ENCODE results near the gene PIP5K1A. TPM values are rescaled to one million over a fixed set of nuclear protein-coding genes. Genes with fewer than 3 reads are reported as not detected.

PIP5K1A gene
- total and polyA plus RNA-seq, 9 of the 15 experiments (the other 6 are each of a cell fraction or from before 2014, with no cell fraction given) = 1.9 to 42.4 (median 18.8) TPM

DNA sequence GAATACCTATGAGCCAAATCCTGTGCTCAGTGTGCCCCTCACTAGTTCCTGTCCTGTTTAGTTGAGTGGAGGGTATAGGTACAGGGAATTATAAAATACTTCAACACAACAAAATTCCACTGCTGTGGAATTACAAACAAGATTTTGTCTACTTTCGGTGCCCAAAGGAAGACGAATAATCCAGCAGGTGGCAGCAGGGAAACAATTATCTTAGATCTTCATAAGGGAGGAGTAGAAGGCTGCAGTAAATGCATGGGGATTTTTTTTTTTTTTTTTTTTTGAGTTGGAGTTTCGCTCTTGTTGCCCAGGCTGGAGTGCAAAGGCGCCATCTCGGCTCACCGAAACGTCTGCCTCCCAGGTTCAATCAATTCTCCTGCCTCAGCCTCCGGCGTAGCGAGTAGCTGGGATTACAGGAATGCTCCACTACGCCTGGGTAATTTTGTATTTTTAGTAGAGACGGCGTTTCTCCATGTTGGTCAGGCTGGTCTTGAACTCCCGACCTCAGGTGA lies 2.0 kb upstream of the PIP5K1A start (continued):
- TF ChIP-seq, protein P1, sequence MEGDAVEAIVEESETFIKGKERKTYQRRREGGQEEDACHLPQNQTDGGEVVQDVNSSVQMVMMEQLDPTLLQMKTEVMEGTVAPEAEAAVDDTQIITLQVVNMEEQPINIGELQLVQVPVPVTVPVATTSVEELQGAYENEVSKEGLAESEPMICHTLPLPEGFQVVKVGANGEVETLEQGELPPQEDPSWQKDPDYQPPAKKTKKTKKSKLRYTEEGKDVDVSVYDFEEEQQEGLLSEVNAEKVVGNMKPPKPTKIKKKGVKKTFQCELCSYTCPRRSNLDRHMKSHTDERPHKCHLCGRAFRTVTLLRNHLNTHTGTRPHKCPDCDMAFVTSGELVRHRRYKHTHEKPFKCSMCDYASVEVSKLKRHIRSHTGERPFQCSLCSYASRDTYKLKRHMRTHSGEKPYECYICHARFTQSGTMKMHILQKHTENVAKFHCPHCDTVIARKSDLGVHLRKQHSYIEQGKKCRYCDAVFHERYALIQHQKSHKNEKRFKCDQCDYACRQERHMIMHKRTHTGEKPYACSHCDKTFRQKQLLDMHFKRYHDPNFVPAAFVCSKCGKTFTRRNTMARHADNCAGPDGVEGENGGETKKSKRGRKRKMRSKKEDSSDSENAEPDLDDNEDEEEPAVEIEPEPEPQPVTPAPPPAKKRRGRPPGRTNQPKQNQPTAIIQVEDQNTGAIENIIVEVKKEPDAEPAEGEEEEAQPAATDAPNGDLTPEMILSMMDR (IDR thresholded peaks at IDR 0.05 in 2 of 3, conservative IDR thresholded peaks at IDR 0.05 in 1 of 3; ENCODE audit: insufficient read depth in 2 of 3, low read depth in 1 of 3, low read length in 3 of 3) = peak; percentile 47 to 78 (median 60); a peak in 5 of 6 replicates
- TF ChIP-seq SIN3B (IDR thresholded peaks at IDR 0.05; ENCODE audit: low read depth) (no peak), TCF3 (CRISPR knock-in tag; IDR thresholded peaks at IDR 0.05) (no peak), ZZZ3 (IDR thresholded peaks at IDR 0.05) (no peak), RBM15 (IDR thresholded peaks at IDR 0.05; ENCODE audit: insufficient read depth, low read length) (no peak), ETV6 (IDR thresholded peaks at IDR 0.05; ENCODE audit: borderline replicate concordance in 1 of 2, low read depth in 2 of 2, low read length in 1 of 2) (no peak), ETV6 (CRISPR knock-in tag; IDR thresholded peaks at IDR 0.05; ENCODE audit: borderline replicate concordance) (no peak), WHSC1 (IDR thresholded peaks at IDR 0.05; ENCODE audit: low read length) (no peak), MTF1 (CRISPR knock-in tag; IDR thresholded peaks at IDR 0.05; ENCODE audit: borderline replicate concordance) (no peak), RAD21 (CRISPR knock-in tag; conservative IDR thresholded peaks at IDR 0.05 in 1 of 2, IDR thresholded peaks at IDR 0.05 in 1 of 2) (peak; percentile 53 to 75)
- TF ChIP-seq, protein P2, sequence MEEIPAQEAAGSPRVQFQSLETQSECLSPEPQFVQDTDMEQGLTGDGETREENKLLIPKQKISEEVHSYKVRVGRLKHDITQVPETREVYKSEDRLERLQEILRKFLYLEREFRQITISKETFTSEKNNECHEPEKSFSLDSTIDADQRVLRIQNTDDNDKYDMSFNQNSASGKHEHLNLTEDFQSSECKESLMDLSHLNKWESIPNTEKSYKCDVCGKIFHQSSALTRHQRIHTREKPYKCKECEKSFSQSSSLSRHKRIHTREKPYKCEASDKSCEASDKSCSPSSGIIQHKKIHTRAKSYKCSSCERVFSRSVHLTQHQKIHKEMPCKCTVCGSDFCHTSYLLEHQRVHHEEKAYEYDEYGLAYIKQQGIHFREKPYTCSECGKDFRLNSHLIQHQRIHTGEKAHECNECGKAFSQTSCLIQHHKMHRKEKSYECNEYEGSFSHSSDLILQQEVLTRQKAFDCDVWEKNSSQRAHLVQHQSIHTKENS (CRISPR knock-in tag; IDR thresholded peaks at IDR 0.05) = no peak
- TF ChIP-seq, protein P3, sequence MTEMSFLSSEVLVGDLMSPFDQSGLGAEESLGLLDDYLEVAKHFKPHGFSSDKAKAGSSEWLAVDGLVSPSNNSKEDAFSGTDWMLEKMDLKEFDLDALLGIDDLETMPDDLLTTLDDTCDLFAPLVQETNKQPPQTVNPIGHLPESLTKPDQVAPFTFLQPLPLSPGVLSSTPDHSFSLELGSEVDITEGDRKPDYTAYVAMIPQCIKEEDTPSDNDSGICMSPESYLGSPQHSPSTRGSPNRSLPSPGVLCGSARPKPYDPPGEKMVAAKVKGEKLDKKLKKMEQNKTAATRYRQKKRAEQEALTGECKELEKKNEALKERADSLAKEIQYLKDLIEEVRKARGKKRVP (CRISPR knock-in tag; IDR thresholded peaks at IDR 0.05) = no peak
- TF ChIP-seq, protein P4, sequence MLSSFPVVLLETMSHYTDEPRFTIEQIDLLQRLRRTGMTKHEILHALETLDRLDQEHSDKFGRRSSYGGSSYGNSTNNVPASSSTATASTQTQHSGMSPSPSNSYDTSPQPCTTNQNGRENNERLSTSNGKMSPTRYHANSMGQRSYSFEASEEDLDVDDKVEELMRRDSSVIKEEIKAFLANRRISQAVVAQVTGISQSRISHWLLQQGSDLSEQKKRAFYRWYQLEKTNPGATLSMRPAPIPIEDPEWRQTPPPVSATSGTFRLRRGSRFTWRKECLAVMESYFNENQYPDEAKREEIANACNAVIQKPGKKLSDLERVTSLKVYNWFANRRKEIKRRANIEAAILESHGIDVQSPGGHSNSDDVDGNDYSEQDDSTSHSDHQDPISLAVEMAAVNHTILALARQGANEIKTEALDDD (IDR thresholded peaks at IDR 0.05) = no peak
- TF ChIP-seq, protein P5, sequence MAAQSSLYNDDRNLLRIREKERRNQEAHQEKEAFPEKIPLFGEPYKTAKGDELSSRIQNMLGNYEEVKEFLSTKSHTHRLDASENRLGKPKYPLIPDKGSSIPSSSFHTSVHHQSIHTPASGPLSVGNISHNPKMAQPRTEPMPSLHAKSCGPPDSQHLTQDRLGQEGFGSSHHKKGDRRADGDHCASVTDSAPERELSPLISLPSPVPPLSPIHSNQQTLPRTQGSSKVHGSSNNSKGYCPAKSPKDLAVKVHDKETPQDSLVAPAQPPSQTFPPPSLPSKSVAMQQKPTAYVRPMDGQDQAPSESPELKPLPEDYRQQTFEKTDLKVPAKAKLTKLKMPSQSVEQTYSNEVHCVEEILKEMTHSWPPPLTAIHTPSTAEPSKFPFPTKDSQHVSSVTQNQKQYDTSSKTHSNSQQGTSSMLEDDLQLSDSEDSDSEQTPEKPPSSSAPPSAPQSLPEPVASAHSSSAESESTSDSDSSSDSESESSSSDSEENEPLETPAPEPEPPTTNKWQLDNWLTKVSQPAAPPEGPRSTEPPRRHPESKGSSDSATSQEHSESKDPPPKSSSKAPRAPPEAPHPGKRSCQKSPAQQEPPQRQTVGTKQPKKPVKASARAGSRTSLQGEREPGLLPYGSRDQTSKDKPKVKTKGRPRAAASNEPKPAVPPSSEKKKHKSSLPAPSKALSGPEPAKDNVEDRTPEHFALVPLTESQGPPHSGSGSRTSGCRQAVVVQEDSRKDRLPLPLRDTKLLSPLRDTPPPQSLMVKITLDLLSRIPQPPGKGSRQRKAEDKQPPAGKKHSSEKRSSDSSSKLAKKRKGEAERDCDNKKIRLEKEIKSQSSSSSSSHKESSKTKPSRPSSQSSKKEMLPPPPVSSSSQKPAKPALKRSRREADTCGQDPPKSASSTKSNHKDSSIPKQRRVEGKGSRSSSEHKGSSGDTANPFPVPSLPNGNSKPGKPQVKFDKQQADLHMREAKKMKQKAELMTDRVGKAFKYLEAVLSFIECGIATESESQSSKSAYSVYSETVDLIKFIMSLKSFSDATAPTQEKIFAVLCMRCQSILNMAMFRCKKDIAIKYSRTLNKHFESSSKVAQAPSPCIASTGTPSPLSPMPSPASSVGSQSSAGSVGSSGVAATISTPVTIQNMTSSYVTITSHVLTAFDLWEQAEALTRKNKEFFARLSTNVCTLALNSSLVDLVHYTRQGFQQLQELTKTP (IDR thresholded peaks at IDR 0.05; ENCODE audit: low read depth in 1 of 2, partially characterized antibody in 2 of 2) = peak in 1 of 2 experiments; percentile 40
- TF ChIP-seq, protein P6, sequence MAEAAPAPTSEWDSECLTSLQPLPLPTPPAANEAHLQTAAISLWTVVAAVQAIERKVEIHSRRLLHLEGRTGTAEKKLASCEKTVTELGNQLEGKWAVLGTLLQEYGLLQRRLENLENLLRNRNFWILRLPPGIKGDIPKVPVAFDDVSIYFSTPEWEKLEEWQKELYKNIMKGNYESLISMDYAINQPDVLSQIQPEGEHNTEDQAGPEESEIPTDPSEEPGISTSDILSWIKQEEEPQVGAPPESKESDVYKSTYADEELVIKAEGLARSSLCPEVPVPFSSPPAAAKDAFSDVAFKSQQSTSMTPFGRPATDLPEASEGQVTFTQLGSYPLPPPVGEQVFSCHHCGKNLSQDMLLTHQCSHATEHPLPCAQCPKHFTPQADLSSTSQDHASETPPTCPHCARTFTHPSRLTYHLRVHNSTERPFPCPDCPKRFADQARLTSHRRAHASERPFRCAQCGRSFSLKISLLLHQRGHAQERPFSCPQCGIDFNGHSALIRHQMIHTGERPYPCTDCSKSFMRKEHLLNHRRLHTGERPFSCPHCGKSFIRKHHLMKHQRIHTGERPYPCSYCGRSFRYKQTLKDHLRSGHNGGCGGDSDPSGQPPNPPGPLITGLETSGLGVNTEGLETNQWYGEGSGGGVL (CRISPR knock-in tag; IDR thresholded peaks at IDR 0.05) = no peak

Measured in K562 (cell line).